Stimulated activated CD4-positive, alpha-beta T cell treated with anti-CD3 and anti-CD28 coated beads, Interleukin-4, amount 100 ng/mL, for 48 hours (primary cell): ENCODE measurements around the gene NPDC1.
A peak's percentile ranks its signal among the peaks of the same experiment; 100 is the strongest.
"Not testable (repeated sequence)": the region's sequence is repeated elsewhere in the genome, so short reads cannot be mapped to it uniquely, and the experiment has no call there.

Experiments used
- DNase-seq, 2 donors: peaks; one replicate each; pipeline ENCODE4 v3.0.0-alpha.2; 2020; ENCODE audit warnings: low read depth in 2 of 2

The NPDC1 gene

GRCh38 chr9:137074657-137075274, 28.8 kb upstream of the NPDC1 start:
- DNase-seq = no peak

- no peak for DNase-seq
Observed at GRCh38 chr9:137073992-137074399, 28.0 kb upstream of the NPDC1 start.

GRCh38 chr9:137071282-137071681, 25.3 kb upstream of the NPDC1 start:
- DNase-seq = no peak

- no peak for DNase-seq
Observed at GRCh38 chr9:137070906-137071275, 24.9 kb upstream of the NPDC1 start.

- DNase-seq = peak; percentile 72 to 79
Observed at GRCh38 chr9:137070201-137070905, 24.4 kb upstream of the NPDC1 start, which contains the start of gene SAPCD2. Gene SAPCD2, minus strand, starts transcription at chr9:137070557. Its CDS starts 97 bp downstream, at chr9:137070460.

- DNase-seq = no peak
Observed at GRCh38 chr9:137069508-137070091, 23.6 kb upstream of the NPDC1 start.

- no peak for DNase-seq
Observed at GRCh38 chr9:137068539-137069507, 22.8 kb upstream of the NPDC1 start.

GRCh38 chr9:137067860-137068538, 22.0 kb upstream of the NPDC1 start:
- peak; percentile 77 to 78 for DNase-seq

GRCh38 chr9:137066096-137066861, 20.3 kb upstream of the NPDC1 start:
- no peak for DNase-seq

GRCh38 chr9:137065336-137065967, 19.5 kb upstream of the NPDC1 start:
- DNase-seq = no peak

GRCh38 chr9:137064880-137065164, 18.8 kb upstream of the NPDC1 start:
- no peak for DNase-seq

GRCh38 chr9:137064027-137064879, 18.3 kb upstream of the NPDC1 start:
- DNase-seq = peak in 1 of 2 donors; percentile 64

GRCh38 chr9:137063311-137064026, 17.5 kb upstream of the NPDC1 start:
- no peak for DNase-seq

- not testable (repeated sequence) for DNase-seq
Observed at GRCh38 chr9:137062798-137063197, 16.8 kb upstream of the NPDC1 start.

- DNase-seq = no peak
Observed at GRCh38 chr9:137062384-137062783, 16.4 kb upstream of the NPDC1 start.

GRCh38 chr9:137058521-137059234, 12.7 kb upstream of the NPDC1 start:
- no peak for DNase-seq

GRCh38 chr9:137057545-137057944, 11.6 kb upstream of the NPDC1 start:
- no peak for DNase-seq
